ENCODE results near the gene ZIC4. TPM values are rescaled to one million over a fixed set of nuclear protein-coding genes. Genes with fewer than 3 reads are reported as not detected.
A peak's percentile ranks its signal among the peaks of the same experiment; 100 is the strongest.

ZIC4 gene
- total and polyA plus RNA-seq, 2 of the 8 experiments (the other 6 are each of a cell fraction or from before 2014, with no cell fraction given): 0.03 to 0.13 TPM

DNA sequence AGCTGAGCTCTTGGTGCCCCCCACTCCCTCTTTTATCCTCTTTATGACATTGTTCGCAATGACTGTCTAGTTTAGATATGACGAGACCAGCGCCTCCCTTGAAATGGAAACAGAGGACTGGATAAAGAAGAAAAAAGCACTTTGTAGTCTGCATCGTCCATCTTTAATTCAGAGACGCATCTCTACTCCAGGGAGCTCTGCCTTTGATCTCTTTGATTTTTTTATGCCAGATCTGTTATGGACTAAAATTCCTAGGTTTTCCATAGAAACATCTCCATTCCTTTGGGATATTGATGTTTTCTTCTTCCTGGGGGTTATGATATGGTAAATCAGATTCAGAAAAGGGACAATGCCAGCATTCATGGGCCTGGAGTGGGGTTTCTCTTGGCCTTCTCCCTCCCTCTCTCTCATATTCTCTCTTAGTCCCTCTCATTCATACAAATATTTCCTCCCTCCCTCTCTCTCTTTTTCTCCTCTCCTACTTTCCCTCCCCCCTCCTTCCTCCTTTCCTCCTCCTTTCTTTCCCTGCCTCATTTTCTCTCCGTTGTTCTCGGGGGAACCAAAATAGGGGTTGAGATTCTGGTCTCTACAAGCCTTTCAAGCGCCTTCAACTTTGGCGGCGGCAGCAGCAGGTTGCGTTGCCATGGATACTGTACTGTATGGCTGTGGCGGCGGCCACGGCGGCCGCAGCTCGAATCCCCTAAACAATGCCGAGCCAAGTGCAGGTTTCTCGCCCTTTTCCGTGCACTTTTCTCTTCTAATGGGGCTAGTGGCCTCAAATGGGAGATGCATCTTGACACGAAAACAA, 45.5 kb downstream of the ZIC4 start:
- peaks cover 12 to 33% (median 17%) of the 10 kb centered on the region in 4 experiments for H3K4me1 ChIP-seq (replicated peaks in 1 of 4; ENCODE audit: control insufficient read depth in 3 of 4, insufficient read depth in 4 of 4, low read length in 3 of 4)
- peaks cover 3% of the 10 kb centered on the region; the same call in 1 of the 2 replicates for H3K23me2 ChIP-seq (ENCODE audit: low read depth, low read length)
- no peak overlapping the region for H3K9ac ChIP-seq (replicated peaks in 1 of 4; ENCODE audit: extremely low read depth in 1 of 4, low read depth in 3 of 4, low read length in 3 of 4)
- peak overlapping the region in 1 of 4 experiments; percentile 48; a peak in 4 of 8 replicates for H3K4me3 ChIP-seq (ENCODE audit: extremely low read depth in 1 of 4, insufficient read depth in 2 of 4, low read depth in 3 of 4, low read length in 4 of 4)
- no peaks in the 10 kb centered on the region for H3K79me2 ChIP-seq (ENCODE audit: control insufficient read depth in 1 of 2, insufficient read depth in 2 of 2, low read length in 2 of 2)
- H3K9me3 ChIP-seq (ENCODE audit: insufficient read depth in 2 of 2, low read depth in 1 of 2, low read length in 1 of 2): no peaks in the 10 kb centered on the region
- no peak overlapping the region for H2BK12ac ChIP-seq (ENCODE audit: low read depth, low read length)
- H3K23ac ChIP-seq (ENCODE audit: insufficient read length): no peak overlapping the region
- H2BK20ac ChIP-seq (ENCODE audit: low read length): no peak overlapping the region
- H3K79me1 ChIP-seq (ENCODE audit: low read depth, low read length): no peaks in the 10 kb centered on the region
- peak overlapping the region; percentile 51 to 57 for H3K4me2 ChIP-seq (ENCODE audit: insufficient read depth in 1 of 2, low read depth in 2 of 2, low read length in 2 of 2)
- H4K91ac ChIP-seq (replicated peaks; ENCODE audit: insufficient read length, low read length): no peak overlapping the region
- no peak overlapping the region for H3K18ac ChIP-seq (ENCODE audit: extremely low read depth, low read length)
- POLR2A ChIA-PET (ENCODE audit: partially characterized antibody): interaction anchor here (1.0 to 1.4 kb wide), 2 partner anchors 9 to 32 kb away, joined by 3 to 5 read pairs; no protein-coding TSS in a partner anchor
- no peak overlapping the region for H2BK15ac ChIP-seq (ENCODE audit: low read length)
- no peak overlapping the region for H4K5ac ChIP-seq (ENCODE audit: insufficient read length, low read depth, low read length)
- H3K27me3 ChIP-seq (replicated peaks in 1 of 4; ENCODE audit: control insufficient read depth in 3 of 4, extremely low read depth in 1 of 4, insufficient read depth in 3 of 4, low read length in 3 of 4): peaks cover 53 to 82% (median 79%) of the 10 kb centered on the region in 4 experiments
- 14% methylated on average over 17 of the region's 21 CpGs; no CpG with 5 or more reads in 1 of the 2 experiments for WGBS, 2 experiments (ENCODE audit: extremely low coverage in 1 of 2, insufficient coverage in 1 of 2, insufficient read length in 1 of 2, insufficient replicate concordance in 2 of 2, low coverage in 1 of 2, low lambda C conversion rate in 2 of 2, missing lambda C conversion rate in 1 of 2)
- CTCF ChIA-PET (ENCODE audit: partially characterized antibody): interaction anchor here (0.6 to 10.6 kb wide), 36 partner anchors 7 to 892 kb away, joined by 3 to 162 read pairs (median 4); no protein-coding TSS in a partner anchor
- H3K56ac ChIP-seq (replicated peaks; ENCODE audit: insufficient read length, low read depth, low read length): no peak overlapping the region
- DNase-seq (ENCODE audit: low read depth in 1 of 2, low spot score in 2 of 2) (peak in 1 of 2 experiments; percentile 58), FAIRE-seq (no peak)
- H3K27ac ChIP-seq (ENCODE audit: low read depth, low read length): no peak overlapping the region
- H4K20me1 ChIP-seq (replicated peaks in 1 of 2; ENCODE audit: control insufficient read depth in 1 of 2, insufficient read depth in 2 of 2, low read length in 2 of 2): peaks cover 2 to 4% of the 10 kb centered on the region in 2 experiments
- peaks cover 0 to 2% (median 0%) of the 10 kb centered on the region in 4 experiments; a peak in 1 of 8 replicates for H3K36me3 ChIP-seq (ENCODE audit: control insufficient read depth in 2 of 4, insufficient read depth in 4 of 4, low read length in 3 of 4)
- H2BK120ac ChIP-seq (replicated peaks; ENCODE audit: low read depth, low read length): no peak overlapping the region
- no peak overlapping the region for H2BK5ac ChIP-seq (ENCODE audit: low read depth, low read length)
- H3K14ac ChIP-seq (ENCODE audit: insufficient read length): no peak overlapping the region
- no peak overlapping the region for H2AFZ ChIP-seq (ENCODE audit: low read length)
- no peak overlapping the region for H4K8ac ChIP-seq (ENCODE audit: extremely low read depth, insufficient read depth, low read length)
- no peak overlapping the region for H3K4ac ChIP-seq (replicated peaks; ENCODE audit: insufficient read length, low read depth, low read length)
- H2AK5ac ChIP-seq (ENCODE audit: low read depth, low read length): no peak overlapping the region
- TF ChIP-seq CREB1 (IDR thresholded peaks at IDR 0.05) (no peak), EZH2 (IDR thresholded peaks at IDR 0.05; ENCODE audit: low read depth, low read length, severe bottlenecking) (peak; percentile 31), ASH2L (IDR thresholded peaks at IDR 0.05; ENCODE audit: low read length) (no peak), YY1 (IDR thresholded peaks at IDR 0.05; ENCODE audit: low read depth, low read length) (no peak), PHF8 (conservative IDR thresholded peaks at IDR 0.05; ENCODE audit: low read depth, low read length) (no peak), NANOG (IDR thresholded peaks at IDR 0.05; ENCODE audit: insufficient read depth, low read depth, low read length, poor library complexity, severe bottlenecking) (no peak), CTBP2 (IDR thresholded peaks at IDR 0.05; ENCODE audit: borderline replicate concordance, insufficient read depth, insufficient read length, low read length) (no peak)
- TF ChIP-seq, protein P1, sequence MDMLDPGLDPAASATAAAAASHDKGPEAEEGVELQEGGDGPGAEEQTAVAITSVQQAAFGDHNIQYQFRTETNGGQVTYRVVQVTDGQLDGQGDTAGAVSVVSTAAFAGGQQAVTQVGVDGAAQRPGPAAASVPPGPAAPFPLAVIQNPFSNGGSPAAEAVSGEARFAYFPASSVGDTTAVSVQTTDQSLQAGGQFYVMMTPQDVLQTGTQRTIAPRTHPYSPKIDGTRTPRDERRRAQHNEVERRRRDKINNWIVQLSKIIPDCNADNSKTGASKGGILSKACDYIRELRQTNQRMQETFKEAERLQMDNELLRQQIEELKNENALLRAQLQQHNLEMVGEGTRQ (IDR thresholded peaks at IDR 0.05; ENCODE audit: low read length): no peak
- TF ChIP-seq, protein P2, sequence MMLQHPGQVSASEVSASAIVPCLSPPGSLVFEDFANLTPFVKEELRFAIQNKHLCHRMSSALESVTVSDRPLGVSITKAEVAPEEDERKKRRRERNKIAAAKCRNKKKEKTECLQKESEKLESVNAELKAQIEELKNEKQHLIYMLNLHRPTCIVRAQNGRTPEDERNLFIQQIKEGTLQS (IDR thresholded peaks at IDR 0.05; ENCODE audit: insufficient read depth, low read depth, low read length): no peak

Measured in H1 (cell line).